Right ventricle myocardium inferior (tissue), 1 donor: Measurements from ENCODE around the gene WASHC2A. TPM values are rescaled to one million over a fixed set of nuclear protein-coding genes. Genes with fewer than 3 reads are reported as not detected.
"Not testable (repeated sequence)": the region's sequence is repeated elsewhere in the genome, so short reads cannot be mapped to it uniquely, and the experiment has no call there.

Source experiments
- ATAC-seq: fragments of 200-7000 bp; cut with Tn5 transposase; one replicate; pipeline ENCODE4 v1.9.1; 2020; ENCODE audit warnings: mild to moderate bottlenecking, moderate library complexity
- DNase-seq: peaks from one replicate; pipeline ENCODE4 v3.0.0; 2021; ENCODE audit errors: missing footprints
- intact Hi-C: fragments of 100-400 bp; cut with DNase I; formaldehyde crosslinking; loops from one replicate; pipeline ENCODE4 v1.11.0; 2022
- total RNA-seq: library from RNA; stranded (reverse); fragmentation: NEBNext Ultra II Directional; extraction: Animal tissue kit (Norgen Biotek cat#: 25700); gene quantifications from one replicate; pipeline ENCODE4 v1.2.1, GENCODE V29; 2021
- donor health status: DM: no; HTN: yes; CAD: no; lungs with severe emphysema.

WASHC2A gene
- total RNA-seq, 1 donor from 2014 or later: 41.4 TPM

DNA sequence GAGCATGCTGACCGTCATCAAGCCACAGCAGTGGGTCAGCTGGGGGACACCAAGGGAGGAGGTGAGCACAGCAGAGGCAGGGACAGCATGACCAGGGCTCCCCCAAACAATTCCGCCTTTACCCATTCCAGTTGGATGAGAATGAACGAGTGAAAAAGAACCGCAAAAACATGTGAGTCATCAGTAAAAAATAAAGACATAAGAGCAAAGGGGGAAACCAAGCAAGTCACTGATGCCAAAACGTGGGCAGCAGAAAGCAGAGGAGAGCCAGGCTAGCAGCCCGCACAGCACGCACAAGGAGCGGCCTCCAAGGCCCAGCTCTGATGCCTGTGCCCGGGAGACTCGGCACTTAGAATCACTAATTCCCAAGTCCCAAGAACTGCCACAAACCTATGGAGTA lies 7.8 kb upstream of the WASHC2A start:
- ATAC-seq, intact Hi-C loops, DNase-seq: not testable (repeated sequence)

GRCh38 chr10:50061548-50061947 lies 6.2 kb upstream of the WASHC2A start:
- ATAC-seq, intact Hi-C loops, DNase-seq: not testable (repeated sequence)

DNA sequence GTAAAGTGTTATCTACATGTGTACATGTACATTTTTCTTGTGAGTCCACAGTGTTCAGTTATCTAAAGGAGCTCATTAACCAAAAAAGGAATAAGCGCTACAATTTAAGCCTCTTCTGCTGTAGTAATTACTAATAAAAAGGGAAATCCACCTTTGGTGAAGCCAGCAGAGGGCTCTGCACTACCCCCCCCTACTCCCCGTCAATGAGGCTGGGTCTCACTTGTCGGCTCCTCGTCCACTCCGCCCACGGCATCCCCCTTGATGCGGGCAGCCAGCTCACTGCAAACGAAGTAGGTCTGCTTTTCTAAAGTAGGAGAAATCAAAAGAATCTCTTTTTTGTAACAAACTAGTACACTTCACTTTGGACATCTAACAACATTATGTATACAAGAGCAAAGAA lies 4.7 kb upstream of the WASHC2A start:
- ATAC-seq (no peak), DNase-seq (no peak)
- intact Hi-C loops: no loop called here

DNA sequence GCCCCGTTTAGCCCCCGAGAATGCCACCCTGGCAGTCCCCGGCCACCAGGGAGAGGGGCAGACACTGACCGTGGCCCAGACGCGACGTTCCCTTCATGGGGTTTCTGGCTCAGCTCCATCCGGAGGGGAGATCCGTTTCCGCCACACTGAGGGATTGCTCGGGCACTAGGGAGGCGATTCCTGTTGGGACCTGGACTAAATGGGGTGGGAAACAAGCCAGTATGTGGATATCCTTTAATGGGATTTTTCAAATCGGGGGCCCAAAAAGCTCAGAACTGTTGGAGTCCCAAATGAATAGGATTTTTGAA lies 552 bp downstream of the WASHC2A start:
- ATAC-seq, intact Hi-C loops, DNase-seq: not testable (repeated sequence)

GRCh38 chr10:50075139-50075538 lies 7.4 kb downstream of the WASHC2A start:
- DNase-seq, ATAC-seq, intact Hi-C loops: not testable (repeated sequence)

DNA sequence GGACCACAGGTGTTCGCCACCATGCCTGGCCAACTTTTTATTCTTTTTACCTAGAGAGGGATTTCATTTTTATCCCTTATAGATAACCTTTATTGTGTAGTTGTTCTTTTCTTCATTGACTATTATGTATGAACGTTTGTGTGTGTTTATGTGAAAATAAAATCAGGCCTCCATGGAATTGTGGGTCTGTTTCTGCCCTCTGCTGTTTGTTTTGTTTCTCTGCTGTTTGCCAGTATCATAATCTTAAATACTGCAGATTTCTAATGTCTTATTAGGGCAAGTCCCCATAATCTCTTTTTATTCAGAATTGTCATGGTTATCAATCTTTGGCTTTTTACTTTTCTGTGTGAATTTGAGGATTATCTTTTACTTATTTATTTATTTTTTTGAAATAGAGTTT lies 7.8 kb downstream of the WASHC2A start:
- intact Hi-C loops, DNase-seq, ATAC-seq: not testable (repeated sequence)

- DNase-seq, ATAC-seq, intact Hi-C loops: not testable (repeated sequence)
Measured at GRCh38 chr10:50091304-50091703, 23.6 kb downstream of the WASHC2A start.

DNA sequence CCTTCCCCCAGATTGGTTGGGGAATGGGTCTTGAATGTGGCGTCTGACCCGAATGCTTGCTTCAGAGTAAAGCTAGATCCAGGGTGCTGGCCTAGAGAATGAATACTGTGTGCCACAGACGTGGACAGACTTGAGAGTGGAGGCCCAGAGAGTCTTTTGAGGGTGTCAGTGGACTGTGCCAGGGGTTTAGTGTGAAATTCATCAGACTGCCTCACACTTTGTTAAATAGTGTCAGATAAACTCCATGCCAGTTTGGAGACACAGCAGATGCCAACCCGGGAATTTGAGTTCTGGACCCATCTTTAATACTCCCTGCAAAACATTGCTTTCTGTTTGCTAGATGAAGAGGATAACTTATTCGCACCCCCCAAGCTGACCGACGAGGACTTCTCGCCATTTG lies 25.2 kb downstream of the WASHC2A start:
- ATAC-seq, intact Hi-C loops, DNase-seq: not testable (repeated sequence)

DNA sequence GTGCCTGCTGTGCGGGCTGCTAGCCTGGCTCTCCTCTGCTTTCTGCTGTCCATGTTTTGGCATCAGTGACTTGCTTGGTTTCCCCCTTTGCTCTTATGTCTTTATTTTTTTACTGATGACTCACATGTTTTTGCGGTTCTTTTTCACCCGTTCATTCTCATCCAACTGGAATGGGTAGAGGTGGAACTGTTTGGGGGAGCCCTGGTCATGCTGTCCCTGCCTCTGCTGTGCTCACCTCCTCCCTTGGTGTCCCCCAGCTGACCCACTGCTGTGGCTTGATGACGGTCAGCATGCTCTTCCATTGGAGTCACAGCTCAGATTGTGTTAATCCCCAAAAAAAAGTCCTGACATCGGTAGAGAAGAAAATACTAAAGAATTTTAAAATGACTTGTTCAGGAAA lies 26.9 kb downstream of the WASHC2A start:
- intact Hi-C loops, DNase-seq, ATAC-seq: not testable (repeated sequence)

GRCh38 chr10:50095402-50095801 lies 27.6 kb downstream of the WASHC2A start:
- DNase-seq, intact Hi-C loops, ATAC-seq: not testable (repeated sequence)

DNA sequence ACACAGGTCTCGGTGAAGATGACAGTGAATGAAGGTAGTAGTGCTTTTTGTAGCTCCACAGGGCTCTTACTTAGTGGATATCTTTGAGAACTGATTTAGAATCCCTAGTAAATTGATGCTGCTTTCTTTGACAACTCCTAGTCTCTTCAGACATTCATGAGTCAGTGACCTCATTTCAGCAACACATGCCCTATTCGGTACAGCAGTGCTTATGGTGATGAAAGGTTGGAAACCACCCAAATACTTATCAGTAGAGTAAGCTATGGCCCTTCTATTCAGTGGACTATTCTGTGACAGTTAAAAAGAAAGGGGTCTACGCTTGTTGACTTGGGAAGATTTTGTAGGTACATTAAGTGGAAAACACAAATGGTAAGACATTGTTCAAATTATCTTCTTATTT lies 29.0 kb downstream of the WASHC2A start:
- peak; percentile 58 for ATAC-seq
- DNase-seq, intact Hi-C loops: not testable (repeated sequence)

DNA sequence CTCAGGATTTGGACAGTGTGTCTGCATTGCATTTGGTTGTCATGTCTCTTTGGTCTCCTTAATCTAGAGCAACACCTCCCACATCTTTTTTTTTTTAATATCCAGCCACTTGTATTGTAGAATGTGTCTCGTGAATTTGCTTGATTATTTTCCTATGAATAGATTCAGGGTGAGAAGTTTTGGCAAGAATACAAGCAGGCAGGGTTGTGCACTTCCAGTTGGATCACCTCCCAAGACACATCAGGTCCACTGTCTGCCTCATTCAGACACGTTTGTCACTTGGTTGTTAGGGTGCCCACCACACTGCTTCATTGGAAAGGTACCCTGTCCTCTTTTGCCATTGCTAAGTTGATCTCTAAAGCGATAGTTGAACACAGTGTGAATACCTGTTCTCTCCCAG lies 30.9 kb downstream of the WASHC2A start:
- intact Hi-C loops, DNase-seq: not testable (repeated sequence)
- peak; percentile 60 for ATAC-seq

DNA sequence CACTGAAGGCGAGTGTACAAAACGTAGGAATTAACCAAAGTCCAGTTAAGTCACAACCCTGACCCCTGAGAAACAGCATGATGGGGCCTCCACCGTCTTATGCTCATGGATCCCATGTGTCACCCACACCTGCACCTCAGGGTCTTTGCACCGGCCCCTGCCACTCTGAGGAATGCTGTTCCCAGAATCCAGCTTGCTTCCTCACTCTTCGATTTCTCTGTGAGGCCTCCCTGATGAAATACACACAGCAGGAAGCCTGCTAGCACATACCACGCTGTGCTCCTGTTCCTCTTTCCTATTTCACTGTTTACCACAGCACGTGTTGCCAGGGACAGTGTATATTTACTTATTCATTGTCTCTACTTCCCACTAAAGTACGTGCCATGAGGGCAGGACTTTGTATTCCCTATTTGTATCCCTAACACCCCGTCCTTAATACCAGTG lies 33.4 kb downstream of the WASHC2A start:
- peak; percentile 51 for ATAC-seq
- DNase-seq, intact Hi-C loops: not testable (repeated sequence)

DNA sequence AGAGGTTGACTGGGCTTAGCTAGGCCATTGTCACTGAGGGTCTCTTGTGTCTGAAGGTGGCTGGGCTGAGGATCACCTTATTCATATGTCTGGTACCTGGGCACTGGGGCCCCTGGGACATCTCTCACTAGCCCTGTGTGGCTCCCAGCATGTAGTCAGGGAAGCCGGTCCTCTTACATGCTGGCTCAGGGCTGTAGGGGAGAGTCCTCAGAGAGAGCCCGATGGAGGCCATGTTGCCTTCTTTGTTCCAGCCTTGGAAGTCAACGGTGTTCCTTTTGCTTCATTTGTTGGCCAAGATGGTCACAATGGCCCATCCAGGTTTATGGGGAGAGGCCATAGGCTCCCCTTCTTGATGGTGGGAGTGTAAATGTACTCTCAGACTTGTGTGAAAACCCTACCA lies 34.0 kb downstream of the WASHC2A start:
- ATAC-seq: not testable (repeated sequence)

GRCh38 chr10:50102267-50102666 lies 34.5 kb downstream of the WASHC2A start:
- DNase-seq, ATAC-seq, intact Hi-C loops: not testable (repeated sequence)

More for the DNA sequence above, 34.0 kb downstream of the WASHC2A start:
- DNase-seq, intact Hi-C loops: not testable (repeated sequence)

DNA sequence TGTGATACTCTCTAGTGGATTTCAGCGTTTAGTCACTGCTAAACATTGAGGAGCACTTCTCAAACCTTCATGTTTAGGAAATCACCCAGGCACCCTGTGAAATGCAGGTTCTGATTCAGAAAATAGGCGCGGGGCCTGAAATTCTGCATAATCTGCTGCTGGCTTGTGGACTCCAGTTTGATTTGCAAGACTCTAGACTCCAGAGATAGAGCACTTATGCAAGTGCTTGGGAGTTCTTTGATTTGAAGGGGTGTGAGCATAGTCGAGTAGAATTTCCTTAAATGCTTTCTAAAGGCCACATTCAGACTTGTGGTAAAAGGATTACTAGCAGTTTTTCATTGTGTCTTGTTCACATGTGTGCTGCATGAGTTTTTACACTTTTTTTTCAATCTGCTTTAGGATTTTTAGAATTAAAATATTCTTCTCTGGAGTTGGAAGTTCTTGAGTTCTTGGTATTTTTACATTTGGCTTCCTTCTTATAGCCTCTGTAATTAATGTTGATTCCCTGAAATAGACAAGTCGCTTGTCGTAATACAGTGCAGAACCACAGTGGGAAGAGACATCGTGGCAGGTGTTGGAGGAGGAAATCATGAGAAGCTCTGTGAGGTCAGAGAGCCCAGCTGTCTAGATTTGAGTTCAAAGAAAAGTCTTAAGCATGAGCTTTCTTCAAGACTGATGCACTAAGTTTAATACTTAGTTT lies 41.4 kb downstream of the WASHC2A start:
- intact Hi-C loops, ATAC-seq, DNase-seq: not testable (repeated sequence)

GRCh38 chr10:50112419-50113112 lies 44.8 kb downstream of the WASHC2A start:
- intact Hi-C loops, ATAC-seq, DNase-seq: not testable (repeated sequence)

GRCh38 chr10:50126765-50127164 lies 59.0 kb downstream of the WASHC2A start:
- ATAC-seq: not testable (repeated sequence)

GRCh38 chr10:50127770-50128292 lies 60.1 kb downstream of the WASHC2A start:
- intact Hi-C loops, ATAC-seq, DNase-seq: not testable (repeated sequence)

More at GRCh38 chr10:50126765-50127164, 59.0 kb downstream of the WASHC2A start:
- DNase-seq, intact Hi-C loops: not testable (repeated sequence)
